MM.1S (cell line): ENCODE data around the gene TARDBP.

ENCODE experiments used
- CTCF ChIP-seq: fragments of 300-600 bp; sonication (generic); IDR thresholded peaks from 2 replicates; pipeline ENCODE4 v1.5.1; 2016; ENCODE audit warnings: antibody characterized with exemption, low read length, mixed read lengths
- EZH2 ChIP-seq: fragments of 300-600 bp; sonication (generic); optimal IDR thresholded peaks from 2 replicates; pipeline ENCODE3; 2017; ENCODE audit warnings: low read depth, mild to moderate bottlenecking, antibody characterized with exemption, low read length, mixed read lengths
- EZH2phosphoT487 ChIP-seq: fragments of 300-600 bp; sonication (generic); IDR thresholded peaks from 2 replicates; pipeline ENCODE4 v1.6.1; 2018; ENCODE audit warnings: antibody characterized with exemption, low read length

- TF ChIP-seq CTCF, result no peak
- TF ChIP-seq EZH2, result no peak
- no peak for TF ChIP-seq EZH2phosphoT487
Observed at GRCh38 chr1:11026903-11027302, 14.4 kb downstream of the TARDBP start.
